Keratinocyte (primary cell): ENCODE results near the gene ADIPOR2. TPM values are rescaled to one million over a fixed set of nuclear protein-coding genes. Genes with fewer than 3 reads are reported as not detected.

Source experiments
- DNase-seq: peaks from one replicate; pipeline ENCODE4 v3.0.0-alpha.2; 2011; ENCODE audit warnings: low read depth, missing footprints, low spot score
- FAIRE-seq: peaks from 2 replicates; lab custom pipeline; 2011; peaks lifted over from hg19 to GRCh38; lab: Jason Lieb, UNC
- H2AFZ ChIP-seq: 2 replicates; pipeline ENCODE4 v1.6.0; 2012; ENCODE audit warnings: low read length, control low read depth, inconsistent platforms; ENCODE audit not compliant: control insufficient read depth
- H3K27ac ChIP-seq: 2 replicates; pipeline ENCODE4 v1.5.1; 2011; ENCODE audit warnings: low read length; ENCODE audit not compliant: control insufficient read depth, insufficient read depth
- H3K27me3 ChIP-seq: 3 replicates; pipeline ENCODE4 v1.6.0; 2011; ENCODE audit warnings: low read length; ENCODE audit not compliant: control insufficient read depth, insufficient read depth; ENCODE audit errors: extremely low read depth
- H3K36me3 ChIP-seq, 2 experiments: 2 replicates in 1 of 2; 3 replicates in 1 of 2; pipeline ENCODE4 v1.5.1; 2011; ENCODE audit warnings: low read length in 2 of 2, mild to moderate bottlenecking in 1 of 2; ENCODE audit not compliant: control insufficient read depth in 2 of 2, insufficient read depth in 2 of 2; ENCODE audit errors: extremely low read depth in 1 of 2
- H3K4me1 ChIP-seq: 3 replicates; pipeline ENCODE4 v1.5.1; 2011; ENCODE audit warnings: low read length; ENCODE audit not compliant: control insufficient read depth, insufficient read depth; ENCODE audit errors: extremely low read depth
- H3K4me2 ChIP-seq: 3 replicates; pipeline ENCODE4 v1.6.0; 2011; ENCODE audit warnings: low read depth, low read length; ENCODE audit not compliant: control insufficient read depth, insufficient read depth; ENCODE audit errors: extremely low read depth
- H3K4me3 ChIP-seq, 3 experiments: fragments of 200-600 bp in 1 of 3; sonication (generic) in 1 of 3; 2 replicates in 2 of 3; 3 replicates in 1 of 3; pipeline ENCODE4 v1.5.1; 2011 to 2016; ENCODE audit warnings: low read length in 3 of 3, mild to moderate bottlenecking in 3 of 3, control low read depth in 2 of 3, inconsistent platforms in 1 of 3, low read depth in 1 of 3, mixed read lengths in 1 of 3, mixed run types in 1 of 3, moderate library complexity in 1 of 3; ENCODE audit not compliant: control insufficient read depth in 2 of 3, insufficient read depth in 2 of 3; ENCODE audit errors: extremely low read depth in 1 of 3
- H3K79me2 ChIP-seq: 2 replicates; pipeline ENCODE4 v1.6.0; 2012; ENCODE audit warnings: low read length; ENCODE audit not compliant: control insufficient read depth, insufficient read depth
- H3K9ac ChIP-seq: 3 replicates; pipeline ENCODE4 v1.6.0; 2011; ENCODE audit warnings: low read length; ENCODE audit not compliant: control insufficient read depth, insufficient read depth; ENCODE audit errors: extremely low read depth
- H3K9me1 ChIP-seq: 3 replicates; pipeline ENCODE4 v1.6.0; 2011; ENCODE audit warnings: low read length; ENCODE audit not compliant: control insufficient read depth, insufficient read depth; ENCODE audit errors: extremely low read depth
- H3K9me3 ChIP-seq: 2 replicates; pipeline ENCODE4 v1.5.1; 2012; ENCODE audit warnings: low read depth, low read length; ENCODE audit not compliant: control insufficient read depth
- H4K20me1 ChIP-seq: 3 replicates; pipeline ENCODE4 v1.6.0; 2011; ENCODE audit warnings: low read length; ENCODE audit not compliant: control insufficient read depth, insufficient read depth; ENCODE audit errors: extremely low read depth
- CTCF ChIP-seq, 3 experiments: IDR thresholded peaks in 1 of 3; conservative IDR thresholded peaks in 1 of 3; optimal IDR thresholded peaks in 1 of 3; 2 replicates in 2 of 3; 3 replicates in 1 of 3; pipeline versions ENCODE3 to v1.5.1; 2011; ENCODE audit warnings: low read length in 3 of 3, mild to moderate bottlenecking in 3 of 3, moderate library complexity in 2 of 3, control low read depth in 1 of 3, inconsistent platforms in 1 of 3; ENCODE audit not compliant: insufficient read depth in 2 of 3; ENCODE audit errors: extremely low read depth in 1 of 3
- EZH2 ChIP-seq: IDR thresholded peaks from one replicate; pipeline ENCODE4 v1.6.1; 2012; ENCODE audit warnings: inconsistent platforms, mild to moderate bottlenecking, low read length, moderate library complexity
- dilution Hi-C: fragments of 300-500 bp; cut with MboI; formaldehyde crosslinking; loops from one replicate; pipeline ENCODE4 v1.7.0; 2020; ENCODE audit warnings: low sequenced_read_pairs; ENCODE audit not compliant: extremely low pct_ligation_motif_present
- polyA plus RNA-seq, 5 experiments: library from polyadenylated mRNA; depleted of rRNA in 3 of 5; stranded (reverse) in 3 of 5; stranded (forward) in 1 of 5; unstranded in 1 of 5; fragments of >200 nt; gene quantifications; 1 replicate in 1 of 5; 2 replicates in 3 of 5; 3 replicates in 1 of 5; pipeline versions ENCODE4 v1.2.1 to v1.2.3, GENCODE V29; 2011 to 2012; ENCODE audit warnings: missing spikeins in 2 of 5, low read depth in 1 of 5, low replicate concordance in 1 of 5

Gene ADIPOR2
- polyA plus RNA-seq, 1 donor (not counting 4 experiments of a cell fraction or from before 2014, with no cell fraction given), result 59.4 TPM

- Histone ChIP-seq H3K36me3 (no peaks in the 10 kb centered on the region), H3K79me2 (no peaks in the 10 kb centered on the region), H4K20me1 (no peaks in the 10 kb centered on the region), H2AFZ (no peak overlapping the region), H3K4me1 (peaks cover 4% of the 10 kb centered on the region), H3K4me3 (no peak overlapping the region), H3K27me3 (no peaks in the 10 kb centered on the region), H3K9me3 (no peaks in the 10 kb centered on the region), H3K9me1 (no peaks in the 10 kb centered on the region), H3K27ac (no peak overlapping the region), H3K4me2 (no peak overlapping the region), H3K9ac (no peak overlapping the region)
- TF ChIP-seq EZH2, result no peak
- no peak for TF ChIP-seq CTCF (optimal IDR thresholded peaks at IDR 0.05 in 1 of 3, IDR thresholded peaks at IDR 0.05 in 1 of 3, conservative IDR thresholded peaks at IDR 0.05 in 1 of 3; ENCODE audit: extremely low read depth in 1 of 3, insufficient read depth in 2 of 3, low read length in 3 of 3)
- no peak for DNase-seq
- dilution Hi-C loops, result no loop called here
- FAIRE-seq, result no peak
These were observed 110.6 kb downstream of the ADIPOR2 start for GRCh38 chr12:1801303-1801975.

GRCh38 chr12:1803736-1804135, 112.9 kb downstream of the ADIPOR2 start:
- TF ChIP-seq EZH2 (no peak), CTCF (optimal IDR thresholded peaks at IDR 0.05 in 1 of 3, IDR thresholded peaks at IDR 0.05 in 1 of 3, conservative IDR thresholded peaks at IDR 0.05 in 1 of 3; ENCODE audit: extremely low read depth in 1 of 3, insufficient read depth in 2 of 3, low read length in 3 of 3) (no peak)
- FAIRE-seq (no peak), DNase-seq (no peak)
- Histone ChIP-seq H3K27me3 (no peaks in the 10 kb centered on the region), H3K79me2 (no peaks in the 10 kb centered on the region), H3K27ac (no peak overlapping the region), H3K9ac (no peak overlapping the region), H2AFZ (no peak overlapping the region), H3K36me3 (no peaks in the 10 kb centered on the region), H4K20me1 (no peaks in the 10 kb centered on the region), H3K9me1 (no peaks in the 10 kb centered on the region), H3K4me2 (no peak overlapping the region), H3K4me1 (no peaks in the 10 kb centered on the region), H3K4me3 (no peak overlapping the region), H3K9me3 (no peaks in the 10 kb centered on the region)
- dilution Hi-C loops, result no loop called here
